NCI-H146 treated with DMSO at 0.1 percent for 48 hours (cell line): ENCODE measurements around the gene GPX3.

Experiments
- DNase-seq: peaks from one replicate; lab custom pipeline; 2025; ENCODE audit not compliant: unreplicated experiment; lab: John Stamatoyannopoulos, UW

The GPX3 gene

GRCh38 chr5:151056379-151057325, 36.3 kb downstream of the GPX3 start:
- no peak for DNase-seq

- DNase-seq = no peak
Observed at GRCh38 chr5:151058301-151058700, 37.9 kb downstream of the GPX3 start.

- DNase-seq = no peak
Observed at GRCh38 chr5:151058891-151059489, 38.6 kb downstream of the GPX3 start.

GRCh38 chr5:151060742-151061141, 40.4 kb downstream of the GPX3 start:
- no peak for DNase-seq

GRCh38 chr5:151062405-151063141, 42.2 kb downstream of the GPX3 start:
- no peak for DNase-seq

GRCh38 chr5:151063142-151063989, 43.0 kb downstream of the GPX3 start:
- DNase-seq = no peak

GRCh38 chr5:151064916-151065499, 44.6 kb downstream of the GPX3 start:
- DNase-seq = no peak

GRCh38 chr5:151065609-151066008, 45.2 kb downstream of the GPX3 start:
- no peak for DNase-seq

- DNase-seq = no peak
Observed at GRCh38 chr5:151066920-151067319, 46.5 kb downstream of the GPX3 start.

- DNase-seq = no peak
Observed at GRCh38 chr5:151067632-151068432, 47.4 kb downstream of the GPX3 start.

GRCh38 chr5:151068433-151069197, 48.2 kb downstream of the GPX3 start:
- DNase-seq = no peak

GRCh38 chr5:151070449-151070848, 50.1 kb downstream of the GPX3 start:
- no peak for DNase-seq

- DNase-seq = no peak
Observed at GRCh38 chr5:151071021-151071420, 50.6 kb downstream of the GPX3 start.

GRCh38 chr5:151071848-151072629, 51.6 kb downstream of the GPX3 start:
- DNase-seq = no peak

- DNase-seq = no peak
Observed at GRCh38 chr5:151072630-151073025, 52.2 kb downstream of the GPX3 start.

- DNase-seq = no peak
Observed at GRCh38 chr5:151073280-151073679, 52.9 kb downstream of the GPX3 start.

- no peak for DNase-seq
Observed at GRCh38 chr5:151074557-151074956, 54.2 kb downstream of the GPX3 start.

- no peak for DNase-seq
Observed at GRCh38 chr5:151075698-151076331, 55.4 kb downstream of the GPX3 start.
